Activated naive CD4-positive, alpha-beta T cell treated with anti-CD3 and anti-CD28 coated beads, Interleukin-2, amount 50 U/mL, for 16 hours (primary cell): ENCODE data around the gene PLCG1.
"Not testable (repeated sequence)": the region's sequence is repeated elsewhere in the genome, so short reads cannot be mapped to it uniquely, and the experiment has no call there.

Experiments
- DNase-seq: peaks from one replicate; pipeline ENCODE4 v3.0.0-alpha.2; 2020

PLCG1 gene

GRCh38 chr20:41125530-41126457, 11.5 kb upstream of the PLCG1 start:
- no peak for DNase-seq

GRCh38 chr20:41126719-41127118, 10.6 kb upstream of the PLCG1 start:
- DNase-seq = no peak

GRCh38 chr20:41128317-41128716, 9.0 kb upstream of the PLCG1 start:
- not testable (repeated sequence) for DNase-seq

- no peak for DNase-seq
Observed at GRCh38 chr20:41131594-41132387, 5.6 kb upstream of the PLCG1 start.

DNA sequence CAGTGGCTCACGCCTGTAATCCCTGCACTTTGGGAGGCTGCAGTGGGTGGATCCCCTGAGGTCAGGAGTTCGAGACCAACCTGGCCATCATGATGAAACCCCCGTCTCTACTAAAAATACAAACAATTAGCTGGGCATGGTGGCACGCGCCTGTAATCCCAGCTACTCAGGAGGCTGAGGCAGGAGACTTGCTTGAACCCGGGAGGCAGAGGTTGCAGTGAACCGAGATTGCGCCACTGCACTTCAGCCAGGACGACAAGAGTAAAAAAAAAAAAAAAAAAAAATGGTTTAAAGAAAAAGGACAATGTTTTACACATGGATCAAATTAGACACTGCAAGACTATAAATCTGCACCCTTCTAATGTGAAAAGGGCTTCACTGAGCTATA, 5.0 kb upstream of the PLCG1 start:
- DNase-seq = not testable (repeated sequence)

GRCh38 chr20:41133709-41134361, 3.5 kb upstream of the PLCG1 start:
- peak; percentile 58 for DNase-seq

DNA sequence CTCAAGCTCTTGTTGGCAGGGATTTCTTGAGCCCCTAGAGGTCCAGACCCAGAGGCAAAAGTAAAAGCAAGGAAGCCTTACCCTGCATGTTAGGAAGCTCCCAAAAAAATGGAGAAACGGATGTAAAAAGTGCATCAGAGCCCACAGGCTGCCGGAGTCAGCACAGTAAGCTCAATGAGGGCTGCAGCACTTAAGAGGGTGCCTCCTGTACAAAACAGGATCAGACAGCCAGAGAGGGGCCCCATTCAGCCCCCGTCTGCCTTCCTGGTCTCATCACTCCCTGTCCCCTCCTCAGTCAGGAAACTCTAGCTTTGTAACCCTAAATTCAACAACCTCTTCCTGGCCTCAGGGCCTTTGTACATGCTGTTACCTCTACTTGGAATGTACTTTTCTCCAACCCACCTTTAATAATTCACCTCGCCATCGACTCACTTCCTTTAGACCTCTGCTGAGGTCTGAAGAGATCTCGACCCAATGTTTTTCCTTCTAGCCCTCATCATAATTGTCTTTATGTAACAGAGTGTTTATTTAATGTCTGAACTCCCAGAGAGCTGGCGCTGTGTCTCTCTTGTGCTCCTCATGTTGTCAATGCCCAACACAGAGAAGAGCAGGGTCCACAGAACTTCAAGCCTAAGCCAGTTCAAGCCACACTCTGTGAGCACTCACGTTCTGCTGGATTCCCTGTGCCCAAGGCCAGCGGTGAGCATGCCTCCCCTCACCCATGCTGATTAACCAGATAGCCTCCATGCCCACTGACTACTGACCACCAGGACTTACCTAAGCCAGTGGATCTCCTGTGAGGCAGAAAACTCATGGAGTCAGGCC, 2.8 kb upstream of the PLCG1 start:
- no peak for DNase-seq

GRCh38 chr20:41135187-41135887, 2.0 kb upstream of the PLCG1 start:
- peak; percentile 63 for DNase-seq

- no peak for DNase-seq
Observed at GRCh38 chr20:41135888-41136679, 1.3 kb upstream of the PLCG1 start.

DNA sequence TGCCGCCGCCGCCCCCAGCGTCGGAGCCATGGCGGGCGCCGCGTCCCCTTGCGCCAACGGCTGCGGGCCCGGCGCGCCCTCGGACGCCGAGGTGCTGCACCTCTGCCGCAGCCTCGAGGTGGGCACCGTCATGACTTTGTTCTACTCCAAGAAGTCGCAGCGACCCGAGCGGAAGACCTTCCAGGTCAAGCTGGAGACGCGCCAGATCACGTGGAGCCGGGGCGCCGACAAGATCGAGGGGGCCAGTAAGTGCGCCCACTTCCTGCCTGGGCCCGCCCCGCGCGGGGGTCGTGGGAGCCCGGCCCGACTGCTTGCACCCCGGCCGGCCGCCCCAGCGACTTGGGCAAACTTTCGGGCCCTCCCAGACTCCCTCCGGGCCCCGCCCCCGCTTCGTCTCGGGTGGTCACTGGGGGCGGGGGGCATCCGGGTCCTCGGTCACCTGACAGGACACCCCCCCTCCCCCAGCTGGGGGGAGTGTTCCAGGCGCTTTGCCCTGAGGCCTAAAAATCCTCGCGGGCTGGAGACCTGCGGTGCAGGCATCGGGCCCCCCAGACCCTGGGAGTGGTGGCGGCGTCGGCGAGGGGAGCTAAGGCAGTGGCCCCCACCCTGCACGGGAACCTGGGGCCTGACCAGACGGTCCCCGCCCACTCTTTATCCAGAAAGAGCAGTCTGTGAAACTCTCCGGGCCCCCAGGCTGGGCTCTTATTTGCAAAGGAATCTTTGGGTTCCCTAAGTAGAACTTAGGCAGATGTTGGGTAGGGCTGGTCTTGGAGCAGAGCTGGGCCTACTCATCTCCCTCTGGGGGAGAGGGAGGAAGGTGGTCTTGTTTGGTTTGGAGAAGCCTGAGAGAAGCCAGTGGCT, 501 bp downstream of the PLCG1 start:
- DNase-seq = peak; percentile 60

- peak; percentile 25 for DNase-seq
Observed at GRCh38 chr20:41138475-41139226, 1.3 kb downstream of the PLCG1 start.

- DNase-seq = peak; percentile 29
Observed at GRCh38 chr20:41139227-41140093, 2.1 kb downstream of the PLCG1 start.

GRCh38 chr20:41140226-41141133, 3.1 kb downstream of the PLCG1 start:
- peak; percentile 34 for DNase-seq

- DNase-seq = no peak
Observed at GRCh38 chr20:41141153-41141815, 3.9 kb downstream of the PLCG1 start.

- DNase-seq = no peak
Observed at GRCh38 chr20:41142245-41142644, 4.9 kb downstream of the PLCG1 start.

GRCh38 chr20:41142919-41143318, 5.6 kb downstream of the PLCG1 start:
- DNase-seq = no peak
